Ishikawa (cell line): ENCODE measurements around the gene TTLL10.

Experiments used
- CEBPB ChIP-seq: IDR thresholded peaks from 2 replicates; pipeline ENCODE4 v1.6.1; 2012
- EP300 ChIP-seq: IDR thresholded peaks from 2 replicates; pipeline ENCODE4 v1.6.1; 2012; ENCODE audit warnings: borderline replicate concordance
- FOXM1 ChIP-seq: IDR thresholded peaks from 2 replicates; pipeline ENCODE4 v1.6.1; 2012; ENCODE audit warnings: low read depth, borderline replicate concordance
- MAX ChIP-seq: IDR thresholded peaks from 2 replicates; pipeline ENCODE4 v1.6.1; 2012
- RAD21 ChIP-seq: IDR thresholded peaks from 2 replicates; pipeline ENCODE4 v1.6.1; 2012; ENCODE audit warnings: low read depth
- REST ChIP-seq: IDR thresholded peaks from 2 replicates; pipeline ENCODE4 v1.6.1; 2012; ENCODE audit warnings: low read depth, mild to moderate bottlenecking
- TAF1 ChIP-seq: IDR thresholded peaks from 2 replicates; pipeline ENCODE4 v1.6.1; 2012; ENCODE audit warnings: low read depth, mild to moderate bottlenecking
- TCF12 ChIP-seq: IDR thresholded peaks from 2 replicates; pipeline ENCODE4 v1.6.1; 2012; ENCODE audit warnings: low read depth
- TEAD4 ChIP-seq: IDR thresholded peaks from 2 replicates; pipeline ENCODE4 v1.6.1; 2012
- USF1 ChIP-seq: IDR thresholded peaks from 2 replicates; pipeline ENCODE4 v1.6.1; 2012
- YY1 ChIP-seq: IDR thresholded peaks from 2 replicates; pipeline ENCODE4 v1.6.1; 2012; ENCODE audit warnings: low read depth

GRCh38 chr1:1185101-1185765 is 11.6 kb downstream of the TTLL10 start:
- no peak for TF ChIP-seq RAD21
- no peak for TF ChIP-seq TAF1
- no peak for TF ChIP-seq YY1
- TF ChIP-seq REST, result no peak
- TF ChIP-seq TEAD4, result no peak
- TF ChIP-seq EP300, result no peak
- TF ChIP-seq USF1, result no peak
- no peak for TF ChIP-seq CEBPB
- no peak for TF ChIP-seq MAX
- TF ChIP-seq FOXM1, result no peak
- no peak for TF ChIP-seq TCF12
